Keratinocyte (primary cell): ENCODE results near the gene SPDYC. TPM values are rescaled to one million over a fixed set of nuclear protein-coding genes. Genes with fewer than 3 reads are reported as not detected.

Source experiments
- DNase-seq: peaks from one replicate; pipeline ENCODE4 v3.0.0-alpha.2; 2011; ENCODE audit warnings: low read depth, missing footprints, low spot score
- FAIRE-seq: peaks from 2 replicates; lab custom pipeline; 2011; peaks lifted over from hg19 to GRCh38; lab: Jason Lieb, UNC
- H2AFZ ChIP-seq: 2 replicates; pipeline ENCODE4 v1.6.0; 2012; ENCODE audit warnings: low read length, control low read depth, inconsistent platforms; ENCODE audit not compliant: control insufficient read depth
- H3K27ac ChIP-seq: 2 replicates; pipeline ENCODE4 v1.5.1; 2011; ENCODE audit warnings: low read length; ENCODE audit not compliant: control insufficient read depth, insufficient read depth
- H3K27me3 ChIP-seq: 3 replicates; pipeline ENCODE4 v1.6.0; 2011; ENCODE audit warnings: low read length; ENCODE audit not compliant: control insufficient read depth, insufficient read depth; ENCODE audit errors: extremely low read depth
- H3K36me3 ChIP-seq, 2 experiments: 2 replicates in 1 of 2; 3 replicates in 1 of 2; pipeline ENCODE4 v1.5.1; 2011; ENCODE audit warnings: low read length in 2 of 2, mild to moderate bottlenecking in 1 of 2; ENCODE audit not compliant: control insufficient read depth in 2 of 2, insufficient read depth in 2 of 2; ENCODE audit errors: extremely low read depth in 1 of 2
- H3K4me1 ChIP-seq: 3 replicates; pipeline ENCODE4 v1.5.1; 2011; ENCODE audit warnings: low read length; ENCODE audit not compliant: control insufficient read depth, insufficient read depth; ENCODE audit errors: extremely low read depth
- H3K4me2 ChIP-seq: 3 replicates; pipeline ENCODE4 v1.6.0; 2011; ENCODE audit warnings: low read depth, low read length; ENCODE audit not compliant: control insufficient read depth, insufficient read depth; ENCODE audit errors: extremely low read depth
- H3K4me3 ChIP-seq, 3 experiments: fragments of 200-600 bp in 1 of 3; sonication (generic) in 1 of 3; 2 replicates in 2 of 3; 3 replicates in 1 of 3; pipeline ENCODE4 v1.5.1; 2011 to 2016; ENCODE audit warnings: low read length in 3 of 3, mild to moderate bottlenecking in 3 of 3, control low read depth in 2 of 3, inconsistent platforms in 1 of 3, low read depth in 1 of 3, mixed read lengths in 1 of 3, mixed run types in 1 of 3, moderate library complexity in 1 of 3; ENCODE audit not compliant: control insufficient read depth in 2 of 3, insufficient read depth in 2 of 3; ENCODE audit errors: extremely low read depth in 1 of 3
- H3K79me2 ChIP-seq: 2 replicates; pipeline ENCODE4 v1.6.0; 2012; ENCODE audit warnings: low read length; ENCODE audit not compliant: control insufficient read depth, insufficient read depth
- H3K9ac ChIP-seq: 3 replicates; pipeline ENCODE4 v1.6.0; 2011; ENCODE audit warnings: low read length; ENCODE audit not compliant: control insufficient read depth, insufficient read depth; ENCODE audit errors: extremely low read depth
- H3K9me1 ChIP-seq: 3 replicates; pipeline ENCODE4 v1.6.0; 2011; ENCODE audit warnings: low read length; ENCODE audit not compliant: control insufficient read depth, insufficient read depth; ENCODE audit errors: extremely low read depth
- H3K9me3 ChIP-seq: 2 replicates; pipeline ENCODE4 v1.5.1; 2012; ENCODE audit warnings: low read depth, low read length; ENCODE audit not compliant: control insufficient read depth
- H4K20me1 ChIP-seq: 3 replicates; pipeline ENCODE4 v1.6.0; 2011; ENCODE audit warnings: low read length; ENCODE audit not compliant: control insufficient read depth, insufficient read depth; ENCODE audit errors: extremely low read depth
- CTCF ChIP-seq, 3 experiments: IDR thresholded peaks in 1 of 3; conservative IDR thresholded peaks in 1 of 3; optimal IDR thresholded peaks in 1 of 3; 2 replicates in 2 of 3; 3 replicates in 1 of 3; pipeline versions ENCODE3 to v1.5.1; 2011; ENCODE audit warnings: low read length in 3 of 3, mild to moderate bottlenecking in 3 of 3, moderate library complexity in 2 of 3, control low read depth in 1 of 3, inconsistent platforms in 1 of 3; ENCODE audit not compliant: insufficient read depth in 2 of 3; ENCODE audit errors: extremely low read depth in 1 of 3
- EZH2 ChIP-seq: IDR thresholded peaks from one replicate; pipeline ENCODE4 v1.6.1; 2012; ENCODE audit warnings: inconsistent platforms, mild to moderate bottlenecking, low read length, moderate library complexity
- dilution Hi-C: fragments of 300-500 bp; cut with MboI; formaldehyde crosslinking; loops from one replicate; pipeline ENCODE4 v1.7.0; 2020; ENCODE audit warnings: low sequenced_read_pairs; ENCODE audit not compliant: extremely low pct_ligation_motif_present
- polyA plus RNA-seq, 5 experiments: library from polyadenylated mRNA; depleted of rRNA in 3 of 5; stranded (reverse) in 3 of 5; stranded (forward) in 1 of 5; unstranded in 1 of 5; fragments of >200 nt; gene quantifications; 1 replicate in 1 of 5; 2 replicates in 3 of 5; 3 replicates in 1 of 5; pipeline versions ENCODE4 v1.2.1 to v1.2.3, GENCODE V29; 2011 to 2012; ENCODE audit warnings: missing spikeins in 2 of 5, low read depth in 1 of 5, low replicate concordance in 1 of 5

The SPDYC gene
- polyA plus RNA-seq, 1 donor (not counting 4 experiments of a cell fraction or from before 2014, with no cell fraction given) = not detected

- Histone ChIP-seq H3K79me2 (no peaks in the 10 kb centered on the region), H3K27me3 (no peaks in the 10 kb centered on the region), H3K36me3 (no peaks in the 10 kb centered on the region), H3K27ac (no peak overlapping the region), H4K20me1 (no peaks in the 10 kb centered on the region), H3K4me2 (no peak overlapping the region), H3K9me1 (no peaks in the 10 kb centered on the region), H3K9me3 (no peaks in the 10 kb centered on the region), H3K4me3 (no peak overlapping the region), H3K9ac (no peak overlapping the region), H2AFZ (no peak overlapping the region), H3K4me1 (no peaks in the 10 kb centered on the region)
- dilution Hi-C loops = no loop called here
- TF ChIP-seq EZH2 (no peak), CTCF (optimal IDR thresholded peaks at IDR 0.05 in 1 of 3, IDR thresholded peaks at IDR 0.05 in 1 of 3, conservative IDR thresholded peaks at IDR 0.05 in 1 of 3; ENCODE audit: extremely low read depth in 1 of 3, insufficient read depth in 2 of 3, low read length in 3 of 3) (no peak)
- DNase-seq = no peak
- FAIRE-seq = no peak
Measured at GRCh38 chr11:65159012-65159411, 11.0 kb upstream of the SPDYC start.

GRCh38 chr11:65160643-65161042 lies 9.4 kb upstream of the SPDYC start:
- Histone ChIP-seq H3K9me1 (no peaks in the 10 kb centered on the region), H3K27ac (no peak overlapping the region), H2AFZ (no peak overlapping the region), H3K79me2 (no peaks in the 10 kb centered on the region), H3K4me1 (no peaks in the 10 kb centered on the region), H3K36me3 (no peaks in the 10 kb centered on the region), H4K20me1 (no peaks in the 10 kb centered on the region), H3K9me3 (no peaks in the 10 kb centered on the region), H3K4me3 (no peak overlapping the region), H3K27me3 (no peaks in the 10 kb centered on the region), H3K4me2 (no peak overlapping the region), H3K9ac (no peak overlapping the region)
- no peak for TF ChIP-seq EZH2
- no peak for TF ChIP-seq CTCF (optimal IDR thresholded peaks at IDR 0.05 in 1 of 3, IDR thresholded peaks at IDR 0.05 in 1 of 3, conservative IDR thresholded peaks at IDR 0.05 in 1 of 3; ENCODE audit: extremely low read depth in 1 of 3, insufficient read depth in 2 of 3, low read length in 3 of 3)
- DNase-seq (no peak), FAIRE-seq (no peak)
- dilution Hi-C loops = no loop called here
